GM23338 (cell line): ENCODE data around the gene PDGFC. TPM values are rescaled to one million over a fixed set of nuclear protein-coding genes. Genes with fewer than 3 reads are reported as not detected.

ENCODE experiments used
- ATAC-seq: fragments of 200-7000 bp; cut with Tn5 transposase; 3 replicates; pipeline ENCODE4 v1.9.1; 2020
- DNase-seq: peaks from one replicate; pipeline ENCODE4 v3.0.0-alpha.2; 2015; ENCODE audit warnings: low spot score
- H2AFZ ChIP-seq: fragments of 200-600 bp; sonication (generic); 2 replicates; pipeline ENCODE4 v1.8.0; 2016; ENCODE audit warnings: antibody characterized with exemption, mild to moderate bottlenecking, moderate library complexity
- H3F3A ChIP-seq: fragments of 200-600 bp; sonication (generic); replicated peaks from 2 replicates; pipeline ENCODE4 v1.8.0; 2017; ENCODE audit warnings: antibody characterized with exemption, mixed run types, low read depth
- H3K27ac ChIP-seq: fragments of 200-600 bp; sonication (generic); 2 replicates; pipeline ENCODE4 v1.6.1; 2016; ENCODE audit warnings: low read depth
- H3K27me3 ChIP-seq: fragments of 200-600 bp; sonication (generic); 2 replicates; pipeline ENCODE4 v1.8.0; 2016; ENCODE audit warnings: mild to moderate bottlenecking, mixed run types, moderate library complexity; ENCODE audit not compliant: insufficient read depth
- H3K36me3 ChIP-seq: fragments of 200-600 bp; sonication (generic); 2 replicates; pipeline ENCODE4 v1.8.0; 2016; ENCODE audit warnings: mild to moderate bottlenecking; ENCODE audit not compliant: insufficient read depth
- H3K4me1 ChIP-seq: fragments of 200-600 bp; sonication (generic); 2 replicates; pipeline ENCODE4 v1.8.0; 2016; ENCODE audit warnings: mild to moderate bottlenecking, moderate library complexity; ENCODE audit not compliant: insufficient read depth
- H3K4me2 ChIP-seq: fragments of 200-600 bp; sonication (generic); 2 replicates; pipeline ENCODE4 v1.7.1; 2017; ENCODE audit warnings: mixed run types
- H3K4me3 ChIP-seq: fragments of 200-600 bp; sonication (generic); 2 replicates; pipeline ENCODE4 v1.6.1; 2016; ENCODE audit warnings: mixed run types
- H3K79me2 ChIP-seq: fragments of 200-600 bp; sonication (generic); replicated peaks from 2 replicates; pipeline ENCODE4 v1.8.0; 2017; ENCODE audit warnings: mild to moderate bottlenecking; ENCODE audit not compliant: insufficient read depth
- H3K9me2 ChIP-seq: fragments of 200-600 bp; sonication (generic); 2 replicates; pipeline ENCODE4 v1.8.0; 2017; ENCODE audit not compliant: insufficient read depth
- H4K20me1 ChIP-seq: fragments of 200-600 bp; sonication (generic); replicated peaks from 2 replicates; pipeline ENCODE4 v1.8.0; 2017; ENCODE audit warnings: mild to moderate bottlenecking; ENCODE audit not compliant: insufficient read depth
- H3K27ac Mint-ChIP-seq: 2 replicates; pipeline ENCODE4 v1.8.0; 2020; ENCODE audit warnings: inconsistent platforms, mild to moderate bottlenecking, moderate library complexity, mixed read lengths
- H3K27me3 Mint-ChIP-seq: 3 replicates; pipeline ENCODE4 v1.8.0; 2022; ENCODE audit warnings: low read depth, mild to moderate bottlenecking, moderate library complexity, mixed read lengths, inconsistent platforms; ENCODE audit not compliant: insufficient read depth, poor library complexity
- H3K36me3 Mint-ChIP-seq: 3 replicates; pipeline ENCODE4 v1.8.0; 2021; ENCODE audit warnings: low read depth, mild to moderate bottlenecking, inconsistent platforms, moderate library complexity, mixed read lengths
- H3K4me1 Mint-ChIP-seq: 3 replicates; pipeline ENCODE4 v1.8.0; 2020; ENCODE audit warnings: mild to moderate bottlenecking, inconsistent platforms, mixed read lengths
- H3K4me3 Mint-ChIP-seq: 3 replicates; pipeline ENCODE4 v1.8.0; 2021; ENCODE audit warnings: moderate library complexity, mild to moderate bottlenecking, inconsistent platforms, mixed read lengths
- H3K9me3 Mint-ChIP-seq: 3 replicates; pipeline ENCODE4 v1.8.0; 2020; ENCODE audit warnings: moderate library complexity, mild to moderate bottlenecking, inconsistent platforms, mixed read lengths
- CREB1 ChIP-seq: fragments of 250-450 bp; sonication (Bioruptor Pico); IDR thresholded peaks from 2 replicates; pipeline ENCODE4 v1.5.0; 2020; ENCODE audit warnings: low read depth, mild to moderate bottlenecking, moderate library complexity
- EZH2phosphoT487 ChIP-seq: fragments of 200-600 bp; sonication (generic); IDR thresholded peaks from one replicate; pipeline ENCODE4 v1.8.1; 2018; ENCODE audit warnings: antibody characterized with exemption; ENCODE audit not compliant: unreplicated experiment
- NANOG ChIP-seq: IDR thresholded peaks from 2 replicates; pipeline ENCODE4 v1.6.1; 2016; ENCODE audit warnings: antibody characterized with exemption, borderline replicate concordance
- POLR2AphosphoS5 ChIP-seq: IDR thresholded peaks from 2 replicates; pipeline ENCODE4 v1.6.1; 2016; ENCODE audit warnings: antibody characterized with exemption, low read depth
- ZNF114 ChIP-seq: fragments of 250-450 bp; sonication (Bioruptor Pico); IDR thresholded peaks from 2 replicates; pipeline ENCODE4 v1.5.0; 2020; ENCODE audit warnings: mild to moderate bottlenecking, moderate library complexity
- ZNF331 ChIP-seq: fragments of 250-450 bp; sonication (Bioruptor Pico); IDR thresholded peaks from 2 replicates; pipeline ENCODE4 v1.5.0; 2020; ENCODE audit warnings: low read depth, mild to moderate bottlenecking, moderate library complexity
- polyA plus RNA-seq: library from polyadenylated mRNA; unstranded; fragments of >200 nt; fragmentation: Nextera tagmentation; extraction: Ambion mirVana; gene quantifications from 2 replicates; pipeline ENCODE4 v1.2.1, GENCODE V29; 2016
- total RNA-seq: library from RNA; depleted of rRNA; stranded (reverse); fragments of >200 nt; shearing (Covaris generic); gene quantifications from 2 replicates; pipeline ENCODE4 v1.2.3, GENCODE V29; 2014
- TF ChIP-seq, protein P1 (sequence below): fragments of 250-450 bp; sonication (Bioruptor Pico); IDR thresholded peaks from 2 replicates; pipeline ENCODE4 v1.5.0; 2020; ENCODE audit warnings: mild to moderate bottlenecking, moderate library complexity
- TF ChIP-seq, protein P2 (sequence below): IDR thresholded peaks from one replicate; pipeline ENCODE4 v1.6.1; 2018; ENCODE audit warnings: antibody characterized with exemption; ENCODE audit not compliant: unreplicated experiment

The PDGFC gene
- total and polyA plus RNA-seq, 2 experiments from 2014 or later, result 1.3 to 3.4 TPM

DNA sequence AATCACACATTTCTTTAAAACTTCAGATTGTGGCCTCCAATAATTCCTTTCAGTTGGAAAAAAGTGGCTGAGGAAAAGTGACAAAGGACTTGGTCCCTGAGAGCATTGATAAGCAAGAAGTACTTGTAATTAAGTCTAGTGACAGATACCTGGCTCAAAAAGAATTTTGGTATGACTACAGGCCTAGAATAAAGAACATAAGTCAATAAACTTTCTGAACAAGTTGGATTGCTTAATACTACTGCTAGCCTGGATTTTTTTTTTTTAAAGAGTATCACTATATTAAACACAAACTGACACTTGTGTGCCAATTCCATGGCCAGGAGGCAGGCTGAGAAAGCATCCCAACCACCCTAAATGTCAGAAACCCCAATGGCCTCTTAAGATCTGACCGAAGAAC lies 49.3 kb upstream of the PDGFC start (continued):
- TF ChIP-seq, protein P1, sequence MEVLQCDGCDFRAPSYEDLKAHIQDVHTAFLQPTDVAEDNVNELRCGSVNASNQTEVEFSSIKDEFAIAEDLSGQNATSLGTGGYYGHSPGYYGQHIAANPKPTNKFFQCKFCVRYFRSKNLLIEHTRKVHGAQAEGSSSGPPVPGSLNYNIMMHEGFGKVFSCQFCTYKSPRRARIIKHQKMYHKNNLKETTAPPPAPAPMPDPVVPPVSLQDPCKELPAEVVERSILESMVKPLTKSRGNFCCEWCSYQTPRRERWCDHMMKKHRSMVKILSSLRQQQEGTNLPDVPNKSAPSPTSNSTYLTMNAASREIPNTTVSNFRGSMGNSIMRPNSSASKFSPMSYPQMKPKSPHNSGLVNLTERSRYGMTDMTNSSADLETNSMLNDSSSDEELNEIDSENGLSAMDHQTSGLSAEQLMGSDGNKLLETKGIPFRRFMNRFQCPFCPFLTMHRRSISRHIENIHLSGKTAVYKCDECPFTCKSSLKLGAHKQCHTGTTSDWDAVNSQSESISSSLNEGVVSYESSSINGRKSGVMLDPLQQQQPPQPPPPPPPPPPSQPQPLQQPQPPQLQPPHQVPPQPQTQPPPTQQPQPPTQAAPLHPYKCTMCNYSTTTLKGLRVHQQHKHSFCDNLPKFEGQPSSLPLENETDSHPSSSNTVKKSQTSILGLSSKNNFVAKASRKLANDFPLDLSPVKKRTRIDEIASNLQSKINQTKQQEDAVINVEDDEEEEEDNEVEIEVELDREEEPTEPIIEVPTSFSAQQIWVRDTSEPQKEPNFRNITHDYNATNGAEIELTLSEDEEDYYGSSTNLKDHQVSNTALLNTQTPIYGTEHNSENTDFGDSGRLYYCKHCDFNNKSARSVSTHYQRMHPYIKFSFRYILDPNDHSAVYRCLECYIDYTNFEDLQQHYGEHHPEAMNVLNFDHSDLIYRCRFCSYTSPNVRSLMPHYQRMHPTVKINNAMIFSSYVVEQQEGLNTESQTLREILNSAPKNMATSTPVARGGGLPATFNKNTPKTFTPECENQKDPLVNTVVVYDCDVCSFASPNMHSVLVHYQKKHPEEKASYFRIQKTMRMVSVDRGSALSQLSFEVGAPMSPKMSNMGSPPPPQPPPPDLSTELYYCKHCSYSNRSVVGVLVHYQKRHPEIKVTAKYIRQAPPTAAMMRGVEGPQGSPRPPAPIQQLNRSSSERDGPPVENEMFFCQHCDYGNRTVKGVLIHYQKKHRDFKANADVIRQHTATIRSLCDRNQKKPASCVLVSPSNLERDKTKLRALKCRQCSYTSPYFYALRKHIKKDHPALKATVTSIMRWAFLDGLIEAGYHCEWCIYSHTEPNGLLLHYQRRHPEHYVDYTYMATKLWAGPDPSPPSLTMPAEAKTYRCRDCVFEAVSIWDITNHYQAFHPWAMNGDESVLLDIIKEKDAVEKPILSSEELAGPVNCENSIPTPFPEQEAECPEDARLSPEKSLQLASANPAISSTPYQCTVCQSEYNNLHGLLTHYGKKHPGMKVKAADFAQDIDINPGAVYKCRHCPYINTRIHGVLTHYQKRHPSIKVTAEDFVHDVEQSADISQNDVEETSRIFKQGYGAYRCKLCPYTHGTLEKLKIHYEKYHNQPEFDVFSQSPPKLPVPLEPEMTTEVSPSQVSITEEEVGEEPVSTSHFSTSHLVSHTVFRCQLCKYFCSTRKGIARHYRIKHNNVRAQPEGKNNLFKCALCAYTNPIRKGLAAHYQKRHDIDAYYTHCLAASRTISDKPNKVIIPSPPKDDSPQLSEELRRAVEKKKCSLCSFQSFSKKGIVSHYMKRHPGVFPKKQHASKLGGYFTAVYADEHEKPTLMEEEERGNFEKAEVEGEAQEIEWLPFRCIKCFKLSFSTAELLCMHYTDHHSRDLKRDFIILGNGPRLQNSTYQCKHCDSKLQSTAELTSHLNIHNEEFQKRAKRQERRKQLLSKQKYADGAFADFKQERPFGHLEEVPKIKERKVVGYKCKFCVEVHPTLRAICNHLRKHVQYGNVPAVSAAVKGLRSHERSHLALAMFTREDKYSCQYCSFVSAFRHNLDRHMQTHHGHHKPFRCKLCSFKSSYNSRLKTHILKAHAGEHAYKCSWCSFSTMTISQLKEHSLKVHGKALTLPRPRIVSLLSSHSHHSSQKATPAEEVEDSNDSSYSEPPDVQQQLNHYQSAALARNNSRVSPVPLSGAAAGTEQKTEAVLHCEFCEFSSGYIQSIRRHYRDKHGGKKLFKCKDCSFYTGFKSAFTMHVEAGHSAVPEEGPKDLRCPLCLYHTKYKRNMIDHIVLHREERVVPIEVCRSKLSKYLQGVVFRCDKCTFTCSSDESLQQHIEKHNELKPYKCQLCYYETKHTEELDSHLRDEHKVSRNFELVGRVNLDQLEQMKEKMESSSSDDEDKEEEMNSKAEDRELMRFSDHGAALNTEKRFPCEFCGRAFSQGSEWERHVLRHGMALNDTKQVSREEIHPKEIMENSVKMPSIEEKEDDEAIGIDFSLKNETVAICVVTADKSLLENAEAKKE (CRISPR knock-in tag), result no peak
- TF ChIP-seq EZH2phosphoT487 (no peak), NANOG (no peak)

DNA sequence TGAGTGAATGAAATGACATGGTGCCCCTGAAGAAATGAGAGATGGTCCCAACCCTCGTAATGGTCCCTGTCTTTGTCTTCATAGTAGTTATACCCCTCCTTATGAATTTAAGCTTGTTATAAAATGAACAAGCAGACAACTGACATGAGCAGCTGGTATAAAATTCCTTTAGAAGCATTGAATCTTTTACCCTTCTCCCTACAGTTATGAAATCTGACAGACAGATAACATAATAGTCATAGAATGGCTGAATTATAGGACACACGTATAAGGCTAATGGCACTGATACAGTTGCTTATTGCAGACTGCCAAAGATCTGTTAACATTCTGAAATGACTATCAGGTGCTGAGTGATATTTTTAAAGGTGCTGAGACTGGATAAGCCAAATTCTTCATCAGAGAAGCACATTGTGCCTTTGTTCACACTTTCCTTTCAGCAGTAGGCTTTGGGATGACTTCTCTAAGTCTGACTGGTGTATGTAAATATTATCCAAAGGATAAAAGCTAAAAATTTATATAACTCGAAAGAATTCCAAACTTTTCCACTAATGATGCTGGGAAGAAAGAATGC lies 47.4 kb upstream of the PDGFC start:
- no peaks in the 10 kb centered on the region for H3K27me3 Mint-ChIP-seq
- H3K4me1 Mint-ChIP-seq, result peaks cover 12% of the 10 kb centered on the region
- no peaks in the 10 kb centered on the region for H3K27me3 ChIP-seq
- H3K27ac Mint-ChIP-seq, result no peak overlapping the region
- TF ChIP-seq ZNF331 (CRISPR knock-in tag) (no peak), POLR2AphosphoS5 (no peak), ZNF114 (CRISPR knock-in tag) (no peak), CREB1 (CRISPR knock-in tag) (no peak)
- TF ChIP-seq, protein P2, sequence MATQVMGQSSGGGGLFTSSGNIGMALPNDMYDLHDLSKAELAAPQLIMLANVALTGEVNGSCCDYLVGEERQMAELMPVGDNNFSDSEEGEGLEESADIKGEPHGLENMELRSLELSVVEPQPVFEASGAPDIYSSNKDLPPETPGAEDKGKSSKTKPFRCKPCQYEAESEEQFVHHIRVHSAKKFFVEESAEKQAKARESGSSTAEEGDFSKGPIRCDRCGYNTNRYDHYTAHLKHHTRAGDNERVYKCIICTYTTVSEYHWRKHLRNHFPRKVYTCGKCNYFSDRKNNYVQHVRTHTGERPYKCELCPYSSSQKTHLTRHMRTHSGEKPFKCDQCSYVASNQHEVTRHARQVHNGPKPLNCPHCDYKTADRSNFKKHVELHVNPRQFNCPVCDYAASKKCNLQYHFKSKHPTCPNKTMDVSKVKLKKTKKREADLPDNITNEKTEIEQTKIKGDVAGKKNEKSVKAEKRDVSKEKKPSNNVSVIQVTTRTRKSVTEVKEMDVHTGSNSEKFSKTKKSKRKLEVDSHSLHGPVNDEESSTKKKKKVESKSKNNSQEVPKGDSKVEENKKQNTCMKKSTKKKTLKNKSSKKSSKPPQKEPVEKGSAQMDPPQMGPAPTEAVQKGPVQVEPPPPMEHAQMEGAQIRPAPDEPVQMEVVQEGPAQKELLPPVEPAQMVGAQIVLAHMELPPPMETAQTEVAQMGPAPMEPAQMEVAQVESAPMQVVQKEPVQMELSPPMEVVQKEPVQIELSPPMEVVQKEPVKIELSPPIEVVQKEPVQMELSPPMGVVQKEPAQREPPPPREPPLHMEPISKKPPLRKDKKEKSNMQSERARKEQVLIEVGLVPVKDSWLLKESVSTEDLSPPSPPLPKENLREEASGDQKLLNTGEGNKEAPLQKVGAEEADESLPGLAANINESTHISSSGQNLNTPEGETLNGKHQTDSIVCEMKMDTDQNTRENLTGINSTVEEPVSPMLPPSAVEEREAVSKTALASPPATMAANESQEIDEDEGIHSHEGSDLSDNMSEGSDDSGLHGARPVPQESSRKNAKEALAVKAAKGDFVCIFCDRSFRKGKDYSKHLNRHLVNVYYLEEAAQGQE, result no peak
- H3K4me2 ChIP-seq, result no peak overlapping the region
- no peak overlapping the region for H3K27ac ChIP-seq
- H3K79me2 ChIP-seq, result no peaks in the 10 kb centered on the region
- H3K9me2 ChIP-seq, result peaks cover 2% of the 10 kb centered on the region; the same call in 1 of the 2 replicates
- no peaks in the 10 kb centered on the region for H3K36me3 ChIP-seq
- no peak for DNase-seq
- no peaks in the 10 kb centered on the region for H3F3A ChIP-seq
- H3K4me1 ChIP-seq, result peaks cover 3% of the 10 kb centered on the region; the same call in 1 of the 2 replicates
- H3K4me3 Mint-ChIP-seq, result no peak overlapping the region
- no peak overlapping the region for H3K4me3 ChIP-seq
- no peaks in the 10 kb centered on the region for H3K36me3 Mint-ChIP-seq
- ATAC-seq, result no peak
- H4K20me1 ChIP-seq, result no peaks in the 10 kb centered on the region
- H3K9me3 Mint-ChIP-seq, result no peaks in the 10 kb centered on the region
- no peak overlapping the region for H2AFZ ChIP-seq
